Ishikawa (cell line): ENCODE results near the gene APBA2.

Experiments
- CEBPB ChIP-seq: IDR thresholded peaks from 2 replicates; pipeline ENCODE4 v1.6.1; 2012
- CREB1 ChIP-seq: IDR thresholded peaks from 2 replicates; pipeline ENCODE4 v1.6.1; 2012; ENCODE audit warnings: low read depth
- EGR1 ChIP-seq: IDR thresholded peaks from 2 replicates; pipeline ENCODE4 v1.6.1; 2012
- EP300 ChIP-seq: IDR thresholded peaks from 2 replicates; pipeline ENCODE4 v1.6.1; 2012; ENCODE audit warnings: borderline replicate concordance
- FOXM1 ChIP-seq: IDR thresholded peaks from 2 replicates; pipeline ENCODE4 v1.6.1; 2012; ENCODE audit warnings: low read depth, borderline replicate concordance
- MAX ChIP-seq: IDR thresholded peaks from 2 replicates; pipeline ENCODE4 v1.6.1; 2012
- NFIC ChIP-seq: IDR thresholded peaks from 2 replicates; pipeline ENCODE4 v1.6.1; 2012
- RAD21 ChIP-seq: IDR thresholded peaks from 2 replicates; pipeline ENCODE4 v1.6.1; 2012; ENCODE audit warnings: low read depth
- TAF1 ChIP-seq: IDR thresholded peaks from 2 replicates; pipeline ENCODE4 v1.6.1; 2012; ENCODE audit warnings: low read depth, mild to moderate bottlenecking
- TCF12 ChIP-seq: IDR thresholded peaks from 2 replicates; pipeline ENCODE4 v1.6.1; 2012; ENCODE audit warnings: low read depth
- TEAD4 ChIP-seq: IDR thresholded peaks from 2 replicates; pipeline ENCODE4 v1.6.1; 2012
- YY1 ChIP-seq: IDR thresholded peaks from 2 replicates; pipeline ENCODE4 v1.6.1; 2012; ENCODE audit warnings: low read depth
- ZBTB7A ChIP-seq: IDR thresholded peaks from 2 replicates; pipeline ENCODE4 v1.6.1; 2012; ENCODE audit warnings: low read depth
- TF ChIP-seq, protein P1 (sequence below): IDR thresholded peaks from 2 replicates; pipeline ENCODE4 v1.6.1; 2012
- TF ChIP-seq, protein P2 (sequence below): IDR thresholded peaks from 2 replicates; pipeline ENCODE4 v1.6.1; 2012; ENCODE audit warnings: low read depth, mild to moderate bottlenecking

APBA2 gene

GRCh38 chr15:28918141-28918983 is 32.6 kb downstream of the APBA2 start:
- TF ChIP-seq MAX (no peak), RAD21 (peak; percentile 32; the same call in 1 of the 2 replicates), FOXM1 (no peak), ZBTB7A (no peak), EP300 (no peak), NFIC (no peak), EGR1 (peak; percentile 69)
- TF ChIP-seq, protein P1, sequence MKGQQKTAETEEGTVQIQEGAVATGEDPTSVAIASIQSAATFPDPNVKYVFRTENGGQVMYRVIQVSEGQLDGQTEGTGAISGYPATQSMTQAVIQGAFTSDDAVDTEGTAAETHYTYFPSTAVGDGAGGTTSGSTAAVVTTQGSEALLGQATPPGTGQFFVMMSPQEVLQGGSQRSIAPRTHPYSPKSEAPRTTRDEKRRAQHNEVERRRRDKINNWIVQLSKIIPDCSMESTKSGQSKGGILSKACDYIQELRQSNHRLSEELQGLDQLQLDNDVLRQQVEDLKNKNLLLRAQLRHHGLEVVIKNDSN, result no peak

DNA sequence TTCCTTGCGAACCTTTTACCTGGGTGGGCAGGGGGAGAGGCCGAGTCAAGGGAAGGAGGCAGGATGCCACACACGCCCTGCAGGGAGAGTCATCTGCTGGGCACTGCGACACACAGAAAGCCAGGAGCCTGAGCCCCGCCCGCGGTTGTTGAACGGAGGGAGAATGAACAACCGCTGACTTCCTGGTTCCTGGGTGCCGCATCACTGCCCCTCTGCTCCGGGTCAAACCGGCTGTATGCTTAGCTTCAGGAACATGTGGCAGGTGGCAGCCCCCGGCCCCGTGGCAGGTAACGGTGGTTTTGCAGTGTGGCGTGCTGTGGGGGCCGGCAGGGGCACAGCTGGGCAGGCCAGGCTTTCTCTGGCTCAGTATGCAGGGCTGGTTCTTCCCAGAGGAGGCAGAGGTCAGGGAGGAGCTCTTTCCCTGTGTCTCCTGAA is 33.4 kb downstream of the APBA2 start:
- TF ChIP-seq ZBTB7A (no peak), MAX (peak; percentile 31; the same call in 1 of the 2 replicates), TAF1 (no peak)

- TF ChIP-seq TEAD4 (no peak), EGR1 (no peak), RAD21 (no peak), FOXM1 (no peak), CEBPB (no peak), TAF1 (no peak), YY1 (no peak), CREB1 (no peak)
These were observed 34.2 kb downstream of the APBA2 start for GRCh38 chr15:28919679-28920655.

DNA sequence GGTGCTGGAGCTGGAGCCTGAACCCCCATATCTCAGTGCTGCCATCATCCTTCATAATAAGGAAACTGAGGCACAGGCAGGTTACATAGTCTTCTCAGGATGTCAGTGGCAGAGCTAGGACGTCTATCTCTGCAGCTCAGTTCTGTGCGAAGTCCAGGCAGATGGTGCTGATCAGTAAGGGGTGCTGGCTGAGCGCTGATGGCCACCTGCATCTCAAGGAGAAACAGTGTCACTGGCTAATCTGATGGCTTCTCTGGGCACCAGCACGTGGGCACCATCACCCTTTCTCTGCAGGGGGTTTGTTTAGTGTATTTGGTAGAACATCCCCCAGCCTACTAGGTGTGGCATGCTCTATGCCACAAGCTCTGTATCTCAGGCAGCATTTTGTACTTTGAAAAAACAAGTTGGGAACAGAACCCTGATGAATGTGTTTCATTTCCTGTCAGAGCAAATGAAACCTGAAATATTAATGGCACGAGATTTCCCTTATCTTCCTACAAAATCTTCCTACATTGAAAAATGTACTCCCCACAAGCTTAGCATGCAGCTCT is 35.1 kb downstream of the APBA2 start:
- TF ChIP-seq CREB1 (no peak), EP300 (no peak), CEBPB (no peak), RAD21 (no peak)

- no peak for TF ChIP-seq MAX
- TF ChIP-seq, protein P1, result no peak
- no peak for TF ChIP-seq ZBTB7A
These were observed 35.6 kb downstream of the APBA2 start for GRCh38 chr15:28921336-28921735.

- TF ChIP-seq CEBPB, result no peak; the same call in 1 of the 2 replicates
- peak; percentile 88 for TF ChIP-seq RAD21
- peak; percentile 85 for TF ChIP-seq ZBTB7A
These were observed 36.3 kb downstream of the APBA2 start for GRCh38 chr15:28921919-28922706.

GRCh38 chr15:28922707-28923012 is 36.9 kb downstream of the APBA2 start:
- TF ChIP-seq EGR1 (no peak), TEAD4 (no peak)

DNA sequence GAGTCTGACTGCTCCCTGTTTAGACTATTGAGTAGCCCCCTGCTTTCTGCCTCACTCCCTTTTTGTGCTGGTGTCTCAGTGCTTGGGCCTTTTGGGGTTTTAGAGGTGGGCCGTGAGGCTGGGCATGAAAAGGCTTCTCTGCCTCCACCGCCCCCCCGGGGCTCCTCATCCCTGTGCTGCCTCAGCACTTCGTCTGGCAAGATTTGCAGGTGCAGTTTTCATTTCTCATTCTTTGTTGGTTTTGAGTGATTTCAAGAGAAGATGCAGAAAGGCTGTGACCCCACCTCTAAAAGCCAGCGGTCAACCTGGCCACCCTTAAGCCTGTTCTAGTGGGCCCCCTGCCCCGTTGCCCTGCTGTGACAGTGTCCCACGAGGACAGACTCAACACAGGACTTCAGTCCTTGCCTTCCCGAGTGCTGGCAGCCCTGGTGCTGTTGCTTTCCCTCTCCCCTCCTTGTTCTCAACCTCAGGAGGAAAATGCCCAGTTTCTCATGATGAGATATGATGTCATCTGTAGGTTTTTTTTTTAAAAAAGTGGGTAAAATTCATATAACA is 38.0 kb downstream of the APBA2 start:
- TF ChIP-seq ZBTB7A (no peak), RAD21 (no peak), FOXM1 (no peak)

DNA sequence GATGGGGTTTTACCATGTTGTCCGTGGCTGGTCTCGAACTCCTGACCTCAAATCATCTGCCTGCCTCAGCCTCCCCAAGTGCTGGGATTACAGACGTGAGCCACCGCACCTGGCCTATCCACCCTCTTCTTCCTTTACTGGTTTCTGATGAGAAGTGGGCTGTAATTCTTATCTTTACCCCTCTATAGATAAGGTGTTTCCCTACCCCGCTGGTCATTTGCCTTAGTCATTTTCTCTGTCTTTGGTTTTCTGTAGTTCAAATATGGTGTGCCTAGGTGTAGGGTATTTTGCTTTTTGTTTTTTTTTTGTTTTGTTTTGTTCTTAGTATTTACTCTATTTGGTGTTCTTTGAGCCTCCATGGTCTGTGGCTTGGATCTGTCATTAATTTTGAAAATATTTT is 41.3 kb downstream of the APBA2 start:
- TF ChIP-seq, protein P2, sequence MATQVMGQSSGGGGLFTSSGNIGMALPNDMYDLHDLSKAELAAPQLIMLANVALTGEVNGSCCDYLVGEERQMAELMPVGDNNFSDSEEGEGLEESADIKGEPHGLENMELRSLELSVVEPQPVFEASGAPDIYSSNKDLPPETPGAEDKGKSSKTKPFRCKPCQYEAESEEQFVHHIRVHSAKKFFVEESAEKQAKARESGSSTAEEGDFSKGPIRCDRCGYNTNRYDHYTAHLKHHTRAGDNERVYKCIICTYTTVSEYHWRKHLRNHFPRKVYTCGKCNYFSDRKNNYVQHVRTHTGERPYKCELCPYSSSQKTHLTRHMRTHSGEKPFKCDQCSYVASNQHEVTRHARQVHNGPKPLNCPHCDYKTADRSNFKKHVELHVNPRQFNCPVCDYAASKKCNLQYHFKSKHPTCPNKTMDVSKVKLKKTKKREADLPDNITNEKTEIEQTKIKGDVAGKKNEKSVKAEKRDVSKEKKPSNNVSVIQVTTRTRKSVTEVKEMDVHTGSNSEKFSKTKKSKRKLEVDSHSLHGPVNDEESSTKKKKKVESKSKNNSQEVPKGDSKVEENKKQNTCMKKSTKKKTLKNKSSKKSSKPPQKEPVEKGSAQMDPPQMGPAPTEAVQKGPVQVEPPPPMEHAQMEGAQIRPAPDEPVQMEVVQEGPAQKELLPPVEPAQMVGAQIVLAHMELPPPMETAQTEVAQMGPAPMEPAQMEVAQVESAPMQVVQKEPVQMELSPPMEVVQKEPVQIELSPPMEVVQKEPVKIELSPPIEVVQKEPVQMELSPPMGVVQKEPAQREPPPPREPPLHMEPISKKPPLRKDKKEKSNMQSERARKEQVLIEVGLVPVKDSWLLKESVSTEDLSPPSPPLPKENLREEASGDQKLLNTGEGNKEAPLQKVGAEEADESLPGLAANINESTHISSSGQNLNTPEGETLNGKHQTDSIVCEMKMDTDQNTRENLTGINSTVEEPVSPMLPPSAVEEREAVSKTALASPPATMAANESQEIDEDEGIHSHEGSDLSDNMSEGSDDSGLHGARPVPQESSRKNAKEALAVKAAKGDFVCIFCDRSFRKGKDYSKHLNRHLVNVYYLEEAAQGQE, result no peak
- no peak for TF ChIP-seq YY1
- TF ChIP-seq EP300, result no peak
- TF ChIP-seq ZBTB7A, result no peak
- no peak for TF ChIP-seq TCF12
- TF ChIP-seq, protein P1, result no peak
- no peak for TF ChIP-seq FOXM1
- no peak for TF ChIP-seq CREB1
- TF ChIP-seq TEAD4, result no peak
- no peak for TF ChIP-seq MAX
- TF ChIP-seq CEBPB, result no peak
- TF ChIP-seq RAD21, result no peak
- TF ChIP-seq TAF1, result no peak
- no peak for TF ChIP-seq NFIC
- no peak for TF ChIP-seq EGR1
